SJSA1 (cell line): Measurements from ENCODE around the gene CNTNAP5. TPM values are rescaled to one million over a fixed set of nuclear protein-coding genes. Genes with fewer than 3 reads are reported as not detected.

Experiments used
- DNase-seq, 2 experiments: peaks; one replicate each; pipeline ENCODE4 v3.0.0-alpha.2; 2015 to 2020; ENCODE audit warnings: low spot score in 2 of 2, low read depth in 1 of 2
- H3K27ac ChIP-seq: fragments of 250-450 bp; sonication (Bioruptor Pico); 2 replicates; pipeline ENCODE4 v1.5.1; 2020; ENCODE audit warnings: mild to moderate bottlenecking, moderate library complexity
- H3K27me3 ChIP-seq: fragments of 250-450 bp; sonication (Bioruptor Pico); replicated peaks from 2 replicates; pipeline ENCODE4 v1.5.1; 2020; ENCODE audit warnings: mild to moderate bottlenecking, moderate library complexity
- H3K36me3 ChIP-seq: fragments of 250-450 bp; sonication (Bioruptor Pico); 2 replicates; pipeline ENCODE4 v1.5.1; 2020; ENCODE audit warnings: mild to moderate bottlenecking
- H3K4me1 ChIP-seq: fragments of 250-450 bp; sonication (Bioruptor Pico); replicated peaks from 2 replicates; pipeline ENCODE4 v1.6.1; 2021; ENCODE audit warnings: mild to moderate bottlenecking
- H3K4me3 ChIP-seq: fragments of 250-450 bp; sonication (Bioruptor Pico); 2 replicates; pipeline ENCODE4 v1.5.1; 2020; ENCODE audit warnings: mild to moderate bottlenecking
- H3K9me3 ChIP-seq: fragments of 250-450 bp; sonication (Bioruptor Pico); replicated peaks from 2 replicates; pipeline ENCODE4 v1.5.1; 2020; ENCODE audit warnings: mild to moderate bottlenecking
- total RNA-seq: library from RNA; depleted of rRNA; stranded (reverse); fragments of >200 nt; shearing (Covaris generic); gene quantifications from 2 replicates; pipeline ENCODE4 v1.2.3, GENCODE V29; 2014

Gene CNTNAP5
- total RNA-seq, 1 experiment from 2014 or later = not detected

GRCh38 chr2:124526221-124526620, 501.1 kb downstream of the CNTNAP5 start:
- Histone ChIP-seq H3K4me1 (no peaks in the 10 kb centered on the region), H3K36me3 (no peaks in the 10 kb centered on the region), H3K9me3 (0 out of 2 replicates have a peak, but pooled peaks cover 4% of the 10 kb centered on the region), H3K4me3 (no peak overlapping the region), H3K27me3 (no peaks in the 10 kb centered on the region), H3K27ac (no peak overlapping the region)
- DNase-seq = no peak

- 0 out of 2 replicates have a peak, but pooled peaks cover 4% of the 10 kb centered on the region for H3K9me3 ChIP-seq
- H3K36me3 ChIP-seq = no peaks in the 10 kb centered on the region
- H3K27ac ChIP-seq = no peak overlapping the region
- no peak for DNase-seq
- H3K27me3 ChIP-seq = no peaks in the 10 kb centered on the region
- H3K4me3 ChIP-seq = no peak overlapping the region
- no peaks in the 10 kb centered on the region for H3K4me1 ChIP-seq
Observed at GRCh38 chr2:124530203-124530602, 505.1 kb downstream of the CNTNAP5 start.

GRCh38 chr2:124533226-124533954, 508.3 kb downstream of the CNTNAP5 start:
- no peak for DNase-seq
- H3K27me3 ChIP-seq = no peaks in the 10 kb centered on the region
- no peak overlapping the region for H3K4me3 ChIP-seq
- H3K27ac ChIP-seq = no peak overlapping the region
- no peaks in the 10 kb centered on the region for H3K4me1 ChIP-seq
- H3K9me3 ChIP-seq = peaks cover 6% of the 10 kb centered on the region; the same call in 1 of the 2 replicates
- H3K36me3 ChIP-seq = no peaks in the 10 kb centered on the region

GRCh38 chr2:124534028-124534427, 508.9 kb downstream of the CNTNAP5 start:
- Histone ChIP-seq H3K36me3 (no peaks in the 10 kb centered on the region), H3K27ac (no peak overlapping the region), H3K9me3 (peaks cover 6% of the 10 kb centered on the region; the same call in 1 of the 2 replicates), H3K27me3 (no peaks in the 10 kb centered on the region), H3K4me1 (no peaks in the 10 kb centered on the region), H3K4me3 (no peak overlapping the region)
- no peak for DNase-seq

- Histone ChIP-seq H3K4me1 (no peaks in the 10 kb centered on the region), H3K9me3 (peaks cover 6% of the 10 kb centered on the region; the same call in 1 of the 2 replicates), H3K36me3 (no peaks in the 10 kb centered on the region), H3K27ac (no peak overlapping the region), H3K27me3 (no peaks in the 10 kb centered on the region), H3K4me3 (no peak overlapping the region)
- no peak for DNase-seq
Observed at GRCh38 chr2:124535816-124536215, 510.7 kb downstream of the CNTNAP5 start.

GRCh38 chr2:124536591-124536990, 511.5 kb downstream of the CNTNAP5 start:
- H3K4me1 ChIP-seq = no peaks in the 10 kb centered on the region
- DNase-seq = no peak
- no peaks in the 10 kb centered on the region for H3K27me3 ChIP-seq

GRCh38 chr2:124538549-124538948, 513.5 kb downstream of the CNTNAP5 start:
- Histone ChIP-seq H3K27me3 (no peaks in the 10 kb centered on the region), H3K4me1 (no peaks in the 10 kb centered on the region), H3K27ac (no peak overlapping the region), H3K36me3 (no peaks in the 10 kb centered on the region), H3K9me3 (peaks cover 3% of the 10 kb centered on the region; the same call in 1 of the 2 replicates), H3K4me3 (no peak overlapping the region)
- no peak for DNase-seq

More at GRCh38 chr2:124536591-124536990, 511.5 kb downstream of the CNTNAP5 start:
- no peaks in the 10 kb centered on the region for H3K36me3 ChIP-seq
- H3K27ac ChIP-seq = no peak overlapping the region
- H3K9me3 ChIP-seq = peaks cover 6% of the 10 kb centered on the region; the same call in 1 of the 2 replicates
- no peak overlapping the region for H3K4me3 ChIP-seq

GRCh38 chr2:124540805-124541204, 515.7 kb downstream of the CNTNAP5 start:
- Histone ChIP-seq H3K4me3 (no peak overlapping the region), H3K27me3 (no peaks in the 10 kb centered on the region), H3K36me3 (no peaks in the 10 kb centered on the region), H3K27ac (no peak overlapping the region), H3K4me1 (no peaks in the 10 kb centered on the region), H3K9me3 (peaks cover 7% of the 10 kb centered on the region; the same call in 1 of the 2 replicates)
- DNase-seq = no peak

GRCh38 chr2:124542932-124543640, 518.0 kb downstream of the CNTNAP5 start:
- Histone ChIP-seq H3K27ac (no peak overlapping the region), H3K4me1 (no peaks in the 10 kb centered on the region), H3K27me3 (no peaks in the 10 kb centered on the region), H3K9me3 (0 out of 2 replicates have a peak, but pooled peaks cover 7% of the 10 kb centered on the region), H3K36me3 (no peaks in the 10 kb centered on the region), H3K4me3 (no peak overlapping the region)
- DNase-seq = no peak

- no peak overlapping the region for H3K27ac ChIP-seq
- no peak overlapping the region for H3K4me3 ChIP-seq
- DNase-seq = no peak
- H3K36me3 ChIP-seq = no peaks in the 10 kb centered on the region
- H3K9me3 ChIP-seq = 0 out of 2 replicates have a peak, but pooled peaks cover 7% of the 10 kb centered on the region
- no peaks in the 10 kb centered on the region for H3K27me3 ChIP-seq
- H3K4me1 ChIP-seq = no peaks in the 10 kb centered on the region
Observed at GRCh38 chr2:124547700-124548099, 522.6 kb downstream of the CNTNAP5 start.

GRCh38 chr2:124558277-124558905, 533.3 kb downstream of the CNTNAP5 start:
- Histone ChIP-seq H3K4me1 (no peaks in the 10 kb centered on the region), H3K4me3 (no peak overlapping the region), H3K27me3 (no peaks in the 10 kb centered on the region), H3K36me3 (no peaks in the 10 kb centered on the region), H3K27ac (no peak overlapping the region), H3K9me3 (peaks cover 5% of the 10 kb centered on the region; the same call in 1 of the 2 replicates)
- no peak for DNase-seq

- H3K9me3 ChIP-seq = peaks cover 5% of the 10 kb centered on the region; the same call in 1 of the 2 replicates
- no peaks in the 10 kb centered on the region for H3K27me3 ChIP-seq
- DNase-seq = no peak
- no peaks in the 10 kb centered on the region for H3K4me1 ChIP-seq
- no peak overlapping the region for H3K27ac ChIP-seq
- no peaks in the 10 kb centered on the region for H3K36me3 ChIP-seq
- no peak overlapping the region for H3K4me3 ChIP-seq
Observed at GRCh38 chr2:124559236-124559635, 534.1 kb downstream of the CNTNAP5 start.

GRCh38 chr2:124560592-124561112, 535.6 kb downstream of the CNTNAP5 start:
- Histone ChIP-seq H3K9me3 (peaks cover 11% of the 10 kb centered on the region; the same call in 1 of the 2 replicates), H3K4me1 (no peaks in the 10 kb centered on the region), H3K4me3 (no peak overlapping the region), H3K27ac (no peak overlapping the region), H3K36me3 (no peaks in the 10 kb centered on the region), H3K27me3 (no peaks in the 10 kb centered on the region)
- DNase-seq = no peak
